H1 (cell line): ENCODE measurements around the gene AK2. TPM values are rescaled to one million over a fixed set of nuclear protein-coding genes. Genes with fewer than 3 reads are reported as not detected.

Experiments used
- CTCF ChIA-PET: fragments of 300-600 bp; sonication (Branson Sonifier 250); formaldehyde crosslinking; loops from one replicate; lab custom pipeline; 2021; ENCODE audit not compliant: partially characterized antibody; lab: Charles Lee
- POLR2A ChIA-PET: fragments of 300-600 bp; sonication (Branson Sonifier 250); formaldehyde crosslinking; loops from one replicate; lab custom pipeline; 2021; ENCODE audit warnings: inconsistent platforms; ENCODE audit not compliant: partially characterized antibody; lab: Charles Lee
- DNase-seq, 2 experiments: peaks; one replicate each; pipeline versions ENCODE4 v3.0.0 to v3.0.0-alpha.2; 2010 to 2022; ENCODE audit warnings: low spot score in 2 of 2, low read depth in 1 of 2, mixed read lengths in 1 of 2
- FAIRE-seq: peaks from 2 replicates; lab custom pipeline; 2011; peaks lifted over from hg19 to GRCh38; lab: Jason Lieb, UNC
- H2AFZ ChIP-seq: 2 replicates; pipeline ENCODE4 v1.8.1; 2012; ENCODE audit warnings: low read length, inconsistent platforms
- H2AK5ac ChIP-seq: 2 replicates; pipeline ENCODE4 v1.6.1; 2013; ENCODE audit warnings: low read depth, low read length
- H2BK120ac ChIP-seq: replicated peaks from 2 replicates; pipeline ENCODE3; 2013; ENCODE audit warnings: low read depth, low read length, inconsistent platforms
- H2BK12ac ChIP-seq: 2 replicates; pipeline ENCODE4 v1.6.1; 2013; ENCODE audit warnings: low read depth, low read length
- H2BK15ac ChIP-seq: 2 replicates; pipeline ENCODE4 v1.6.1; 2013; ENCODE audit warnings: low read length
- H2BK20ac ChIP-seq: 2 replicates; pipeline ENCODE4 v1.6.1; 2013; ENCODE audit warnings: low read length
- H2BK5ac ChIP-seq: 2 replicates; pipeline ENCODE4 v1.6.1; 2013; ENCODE audit warnings: low read depth, low read length
- H3K14ac ChIP-seq: 2 replicates; pipeline ENCODE4 v1.6.1; 2013; ENCODE audit warnings: inconsistent platforms; ENCODE audit not compliant: insufficient read length
- H3K18ac ChIP-seq: 2 replicates; pipeline ENCODE4 v1.6.1; 2013; ENCODE audit warnings: low read length; ENCODE audit errors: extremely low read depth
- H3K23ac ChIP-seq: 2 replicates; pipeline ENCODE4 v1.6.1; 2013; ENCODE audit warnings: inconsistent platforms; ENCODE audit not compliant: insufficient read length
- H3K23me2 ChIP-seq: 2 replicates; pipeline ENCODE4 v1.6.1; 2013; ENCODE audit warnings: low read depth, low read length
- H3K27ac ChIP-seq: 2 replicates; pipeline ENCODE4 v1.6.1; 2011; ENCODE audit warnings: low read depth, low read length, inconsistent platforms
- H3K27me3 ChIP-seq, 4 experiments: replicated peaks in 1 of 4; 1 replicate in 1 of 4; 2 replicates in 3 of 4; pipeline versions ENCODE4 v1.6.1 to v1.8.1; 2011 to 2013; ENCODE audit warnings: low read length in 3 of 4, mild to moderate bottlenecking in 3 of 4, inconsistent platforms in 2 of 4, mixed read lengths in 2 of 4, moderate library complexity in 1 of 4; ENCODE audit not compliant: control insufficient read depth in 3 of 4, insufficient read depth in 3 of 4; ENCODE audit errors: extremely low read depth in 1 of 4
- H3K36me3 ChIP-seq, 4 experiments: 2 replicates each; pipeline versions ENCODE4 v1.6.1 to v1.8.1; 2011 to 2013; ENCODE audit warnings: mild to moderate bottlenecking in 4 of 4, low read length in 3 of 4, moderate library complexity in 2 of 4, control low read depth in 1 of 4, inconsistent platforms in 1 of 4; ENCODE audit not compliant: insufficient read depth in 4 of 4, control insufficient read depth in 2 of 4
- H3K4ac ChIP-seq: replicated peaks from 2 replicates; pipeline ENCODE3; 2013; ENCODE audit warnings: low read length, low read depth, mixed read lengths, inconsistent platforms; ENCODE audit not compliant: insufficient read length
- H3K4me1 ChIP-seq, 4 experiments: replicated peaks in 1 of 4; 1 replicate in 1 of 4; 2 replicates in 3 of 4; pipeline versions ENCODE4 v1.6.1 to v1.8.1; 2011 to 2013; ENCODE audit warnings: low read length in 3 of 4, inconsistent platforms in 2 of 4, mixed read lengths in 1 of 4; ENCODE audit not compliant: insufficient read depth in 4 of 4, control insufficient read depth in 3 of 4
- H3K4me2 ChIP-seq, 2 experiments: 2 replicates each; pipeline versions ENCODE4 v1.6.1 to v1.8.1; 2011 to 2013; ENCODE audit warnings: low read depth in 2 of 2, low read length in 2 of 2, control low read depth in 1 of 2, inconsistent platforms in 1 of 2, mild to moderate bottlenecking in 1 of 2; ENCODE audit not compliant: insufficient read depth in 1 of 2
- H3K4me3 ChIP-seq, 4 experiments: fragments of 200-600, 300-600 bp in 1 of 4; sonication (generic), shearing (Covaris generic), sonication (Bioruptor Twin) in 1 of 4; 2 replicates each; pipeline versions ENCODE4 v1.5.1 to v1.8.1; 2011 to 2016; ENCODE audit warnings: low read length in 4 of 4, low read depth in 3 of 4, control low read depth in 2 of 4, inconsistent platforms in 2 of 4, mild to moderate bottlenecking in 2 of 4, mixed read lengths in 1 of 4, moderate library complexity in 1 of 4; ENCODE audit not compliant: insufficient read depth in 2 of 4; ENCODE audit errors: extremely low read depth in 1 of 4
- H3K56ac ChIP-seq: replicated peaks from 2 replicates; pipeline ENCODE3; 2013; ENCODE audit warnings: low read depth, mild to moderate bottlenecking, mixed read lengths, low read length, inconsistent platforms; ENCODE audit not compliant: insufficient read length
- H3K79me1 ChIP-seq: 2 replicates; pipeline ENCODE4 v1.6.1; 2013; ENCODE audit warnings: low read depth, low read length, control low read depth
- H3K79me2 ChIP-seq, 2 experiments: 2 replicates each; pipeline versions ENCODE4 v1.6.1 to v1.8.1; 2012 to 2013; ENCODE audit warnings: low read length in 2 of 2, mild to moderate bottlenecking in 2 of 2, inconsistent platforms in 1 of 2; ENCODE audit not compliant: insufficient read depth in 2 of 2, control insufficient read depth in 1 of 2
- H3K9ac ChIP-seq, 4 experiments: replicated peaks in 1 of 4; 1 replicate in 1 of 4; 2 replicates in 3 of 4; pipeline versions ENCODE4 v1.6.1 to v1.8.1; 2011 to 2013; ENCODE audit warnings: low read depth in 3 of 4, low read length in 3 of 4, control low read depth in 2 of 4, mild to moderate bottlenecking in 2 of 4, moderate library complexity in 2 of 4, inconsistent platforms in 1 of 4; ENCODE audit errors: extremely low read depth in 1 of 4
- H3K9me3 ChIP-seq, 2 experiments: 2 replicates each; pipeline versions ENCODE4 v1.6.1 to v1.8.1; 2012 to 2013; ENCODE audit warnings: mild to moderate bottlenecking in 2 of 2, moderate library complexity in 2 of 2, control low read depth in 1 of 2, inconsistent platforms in 1 of 2, low read depth in 1 of 2, low read length in 1 of 2, mixed read lengths in 1 of 2; ENCODE audit not compliant: insufficient read depth in 2 of 2
- H4K20me1 ChIP-seq, 2 experiments: replicated peaks in 1 of 2; 2 replicates each; pipeline versions ENCODE3 to v1.8.1; 2011 to 2013; ENCODE audit warnings: inconsistent platforms in 2 of 2, low read length in 2 of 2, mild to moderate bottlenecking in 1 of 2; ENCODE audit not compliant: insufficient read depth in 2 of 2, control insufficient read depth in 1 of 2
- H4K5ac ChIP-seq: 2 replicates; pipeline ENCODE4 v1.6.1; 2013; ENCODE audit warnings: low read length, low read depth, mixed read lengths, inconsistent platforms; ENCODE audit not compliant: insufficient read length
- H4K8ac ChIP-seq: 2 replicates; pipeline ENCODE4 v1.8.0; 2013; ENCODE audit warnings: mild to moderate bottlenecking, moderate library complexity, low read length, inconsistent platforms; ENCODE audit not compliant: insufficient read depth; ENCODE audit errors: extremely low read depth
- H4K91ac ChIP-seq: replicated peaks from 2 replicates; pipeline ENCODE3; 2013; ENCODE audit warnings: low read length, mixed read lengths, inconsistent platforms; ENCODE audit not compliant: insufficient read length
- ATF3 ChIP-seq: IDR thresholded peaks from 2 replicates; pipeline ENCODE4 v1.6.1; 2011; ENCODE audit warnings: low read depth, mild to moderate bottlenecking, low read length; ENCODE audit not compliant: insufficient read depth
- CBX5 ChIP-seq: fragments of 300-800, 300-1000 bp; sonication (generic); IDR thresholded peaks from 2 replicates; pipeline ENCODE4 v1.7.1; 2016; ENCODE audit warnings: antibody characterized with exemption, low read length, low read depth
- CHD1 ChIP-seq: IDR thresholded peaks from 2 replicates; pipeline ENCODE4 v1.6.1; 2012; ENCODE audit warnings: low read depth, low read length, improper control_type of control experiment
- EZH2 ChIP-seq: fragments of 200-600 bp; sonication (generic); IDR thresholded peaks from 2 replicates; pipeline ENCODE4 v1.7.1; 2012; ENCODE audit warnings: low read depth, mild to moderate bottlenecking, moderate library complexity, low read length, inconsistent platforms; ENCODE audit not compliant: severe bottlenecking
- GTF2F1 ChIP-seq: IDR thresholded peaks from 2 replicates; pipeline ENCODE4 v1.6.1; 2012; ENCODE audit warnings: low read depth, low read length, improper control_type of control experiment, borderline replicate concordance
- JUN ChIP-seq: IDR thresholded peaks from 2 replicates; pipeline ENCODE4 v1.6.1; 2011; ENCODE audit warnings: low read depth, mild to moderate bottlenecking, improper control_type of control experiment, low read length
- JUND ChIP-seq: IDR thresholded peaks from 2 replicates; pipeline ENCODE4 v1.6.1; 2011; ENCODE audit warnings: mild to moderate bottlenecking, improper control_type of control experiment, low read length
- RNF2 ChIP-seq: fragments of 200-900, 300-1000 bp; sonication (generic); IDR thresholded peaks from 2 replicates; pipeline ENCODE4 v1.7.1; 2016; ENCODE audit warnings: borderline replicate concordance, low read depth, mild to moderate bottlenecking, antibody characterized with exemption, low read length; ENCODE audit not compliant: poor library complexity, severe bottlenecking; ENCODE audit errors: missing control alignments
- SIRT6 ChIP-seq: IDR thresholded peaks from one replicate; pipeline ENCODE4 v1.7.1; 2012; ENCODE audit warnings: low read length, inconsistent platforms
- SP2 ChIP-seq: IDR thresholded peaks from 2 replicates; pipeline ENCODE4 v1.6.1; 2012; ENCODE audit warnings: mild to moderate bottlenecking, low read length, inconsistent platforms
- SP4 ChIP-seq: IDR thresholded peaks from 2 replicates; pipeline ENCODE4 v1.6.1; 2012; ENCODE audit warnings: low read length, inconsistent platforms
- TBP ChIP-seq: IDR thresholded peaks from 2 replicates; pipeline ENCODE4 v1.6.1; 2011; ENCODE audit warnings: low read depth, low read length, improper control_type of control experiment
- USF2 ChIP-seq: IDR thresholded peaks from 2 replicates; pipeline ENCODE4 v1.6.1; 2011; ENCODE audit warnings: low read length, improper control_type of control experiment
- WGBS, 2 experiments: shearing (Covaris generic) in 1 of 2; methylation state at CpG; one replicate each; pipeline versions ENCODE4 v1.1.6 to v1.1.7; 2013 to 2015; ENCODE audit warnings: low lambda C conversion rate in 2 of 2, mixed read lengths in 2 of 2, inconsistent platforms in 1 of 2, low coverage in 1 of 2, missing lambda C conversion rate in 1 of 2; ENCODE audit not compliant: insufficient replicate concordance in 2 of 2, insufficient coverage in 1 of 2, insufficient read length in 1 of 2; ENCODE audit errors: extremely low coverage in 1 of 2, missing lambda C conversion rate in 1 of 2; 5-methylcytosine and 5-hydroxymethylcytosine counted together
- polyA plus RNA-seq, 7 experiments: library from polyadenylated mRNA; depleted of rRNA in 3 of 7; stranded (reverse) in 5 of 7; unstranded in 2 of 7; fragments of >200 nt in 5 of 7; fragments of 200-250 nt in 2 of 7; gene quantifications; 1 replicate in 5 of 7; 2 replicates in 1 of 7; 4 replicates in 1 of 7; pipeline versions ENCODE4 v1.2.1 to v1.2.3, GENCODE V29; 2011 to 2013; ENCODE audit warnings: missing spikeins in 2 of 7, mixed read lengths in 2 of 7
- total RNA-seq: library from RNA; stranded (reverse); fragmentation: NEBNext Ultra II Directional; extraction: Animal tissue kit (Norgen Biotek cat#: 25700); gene quantifications from 2 replicates; pipeline ENCODE4 v1.2.1, GENCODE V29; 2021

AK2 gene
- total and polyA plus RNA-seq, 2 of the 8 experiments (the other 6 are each of a cell fraction or from before 2014, with no cell fraction given), result 92.3 to 137 TPM

- FAIRE-seq, result no peak
- no peak overlapping the region for H2BK120ac ChIP-seq
- no peaks in the 10 kb centered on the region for H3K79me2 ChIP-seq
- no peaks in the 10 kb centered on the region for H3K27me3 ChIP-seq
- ChIA-PET CTCF (interaction anchor here (0.8 to 3.2 kb wide), 3 partner anchors 13 to 114 kb away, joined by 3 to 10 read pairs (median 3); no protein-coding TSS in a partner anchor), POLR2A (no interaction called here)
- H3K4me2 ChIP-seq, result no peak overlapping the region
- no peak overlapping the region for H2BK12ac ChIP-seq
- no peak overlapping the region for H3K23ac ChIP-seq
- H2AFZ ChIP-seq, result no peak overlapping the region
- H4K5ac ChIP-seq, result no peak overlapping the region
- no peak overlapping the region for H3K27ac ChIP-seq
- no peak overlapping the region for H3K9ac ChIP-seq
- no peak overlapping the region for H4K91ac ChIP-seq
- no peak overlapping the region for H3K4ac ChIP-seq
- no peaks in the 10 kb centered on the region for H3K23me2 ChIP-seq
- H2AK5ac ChIP-seq, result no peak overlapping the region
- no peak overlapping the region for H2BK5ac ChIP-seq
- no peaks in the 10 kb centered on the region for H3K79me1 ChIP-seq
- no peak for DNase-seq
- WGBS, 2 experiments, result 89% methylated on average over 3 of the region's 3 CpGs; no CpG with 5 or more reads in 1 of the 2 experiments
- no peak overlapping the region for H3K56ac ChIP-seq
- no peak overlapping the region for H2BK20ac ChIP-seq
- H4K8ac ChIP-seq, result no peak overlapping the region
- H2BK15ac ChIP-seq, result no peak overlapping the region
- no peak overlapping the region for H3K4me3 ChIP-seq
- peaks cover 0 to 3% (median 1%) of the 10 kb centered on the region in 4 experiments; a peak in 2 of 7 replicates for H3K4me1 ChIP-seq
- no peak overlapping the region for H3K18ac ChIP-seq
- H3K14ac ChIP-seq, result no peak overlapping the region
- H3K36me3 ChIP-seq, result no peaks in the 10 kb centered on the region
- peaks cover 0 to 6% of the 10 kb centered on the region in 2 experiments; a peak in 2 of 4 replicates for H3K9me3 ChIP-seq
- H4K20me1 ChIP-seq, result no peaks in the 10 kb centered on the region
- TF ChIP-seq GTF2F1, result no peak
- TF ChIP-seq EZH2, result no peak
- no peak for TF ChIP-seq TBP
- no peak for TF ChIP-seq RNF2
- no peak for TF ChIP-seq CBX5
- no peak for TF ChIP-seq SP4
- no peak for TF ChIP-seq JUND
- no peak for TF ChIP-seq SIRT6
- no peak for TF ChIP-seq USF2
- no peak for TF ChIP-seq CHD1
- no peak for TF ChIP-seq ATF3
- no peak for TF ChIP-seq JUN
- TF ChIP-seq SP2, result no peak
Observed at GRCh38 chr1:33048426-33048825, 11.7 kb upstream of the AK2 start.
